HG02763 (cell line): Measurements from ENCODE around the gene ELMOD1.

ENCODE experiments used
- ATAC-seq: cut with Tn5 transposase; IDR thresholded peaks from one replicate; pipeline ENCODE4 v1.9.1; 2021; ENCODE audit warnings: mild to moderate bottlenecking, moderate library complexity; ENCODE audit not compliant: unreplicated experiment

Gene ELMOD1

GRCh38 chr11:107713009-107713408 lies 122.1 kb downstream of the ELMOD1 start:
- ATAC-seq = no peak
